ENCODE data around the gene TMEM63C.
A peak's percentile ranks its signal among the peaks of the same experiment; 100 is the strongest.

TMEM63C gene

DNA sequence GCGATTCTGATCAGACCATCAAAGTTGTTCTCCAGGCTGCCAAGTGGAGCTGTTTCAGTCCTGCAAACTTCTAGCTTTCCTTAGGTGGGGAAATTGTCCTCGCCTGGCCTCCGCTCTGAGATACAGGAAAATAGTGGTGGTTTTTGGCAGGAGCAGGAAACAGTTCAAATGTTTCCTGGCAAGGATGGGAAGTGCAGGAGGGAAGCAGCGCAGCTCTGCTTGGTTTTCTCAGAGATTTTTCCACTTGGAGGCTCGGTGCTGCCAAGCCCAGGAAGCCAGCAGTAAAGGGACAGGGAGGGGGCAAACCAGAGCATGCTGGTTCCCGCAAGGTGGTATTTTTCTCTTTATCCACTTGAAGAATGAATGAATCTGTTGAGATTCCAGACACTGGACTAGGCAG is 17.0 kb downstream of the TMEM63C start:
- DNase-seq (ENCODE audit: low read depth in 2 of 2), result no peak

GRCh38 chr14:77199590-77199989 is 18.0 kb downstream of the TMEM63C start:
- DNase-seq (ENCODE audit: low read depth in 2 of 2), result no peak

- no peak for DNase-seq (ENCODE audit: low read depth in 2 of 2)
Observed at GRCh38 chr14:77200406-77200985, 18.9 kb downstream of the TMEM63C start.

- DNase-seq (ENCODE audit: low read depth in 2 of 2), result no peak
Observed at GRCh38 chr14:77201696-77202095, 20.1 kb downstream of the TMEM63C start.

- no peak for DNase-seq (ENCODE audit: low read depth in 2 of 2)
Observed at GRCh38 chr14:77203611-77204458, 22.2 kb downstream of the TMEM63C start.

DNA sequence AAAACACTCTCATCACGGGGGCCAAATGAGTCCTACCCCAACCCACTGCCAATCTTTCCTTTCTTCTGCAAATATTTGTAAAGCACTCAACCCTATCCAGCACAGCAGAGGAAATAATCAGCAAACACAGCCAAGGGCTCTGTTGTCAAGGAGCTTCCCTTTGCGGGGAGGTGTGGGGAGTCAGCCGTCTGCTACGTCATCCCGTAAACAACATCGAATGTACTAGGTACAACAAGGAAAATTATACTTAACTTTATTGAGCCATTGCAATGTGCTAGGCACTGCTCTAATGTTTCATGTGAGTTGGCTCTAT is 22.8 kb downstream of the TMEM63C start:
- no peak for DNase-seq (ENCODE audit: low read depth in 2 of 2)

DNA sequence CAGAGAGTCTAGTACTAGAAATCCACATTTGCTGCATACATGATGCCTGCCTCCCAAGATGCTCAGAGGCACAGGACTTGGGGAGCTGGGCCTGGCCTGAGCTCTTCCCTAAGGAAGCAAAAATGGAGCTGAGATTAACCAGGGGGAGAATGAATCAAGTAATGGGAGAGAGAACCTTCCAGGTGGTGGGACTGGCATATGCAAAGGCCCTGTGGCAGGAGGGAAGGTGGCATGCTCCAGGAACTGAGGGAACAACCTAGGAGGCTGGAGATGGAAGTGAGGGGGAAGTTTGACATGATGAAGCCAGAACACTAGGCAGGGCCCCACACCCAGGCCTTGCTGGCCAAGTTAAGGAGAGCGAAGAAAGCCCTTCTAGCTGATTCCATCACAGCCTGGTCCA is 23.3 kb downstream of the TMEM63C start:
- DNase-seq (ENCODE audit: low read depth in 2 of 2), result no peak

DNA sequence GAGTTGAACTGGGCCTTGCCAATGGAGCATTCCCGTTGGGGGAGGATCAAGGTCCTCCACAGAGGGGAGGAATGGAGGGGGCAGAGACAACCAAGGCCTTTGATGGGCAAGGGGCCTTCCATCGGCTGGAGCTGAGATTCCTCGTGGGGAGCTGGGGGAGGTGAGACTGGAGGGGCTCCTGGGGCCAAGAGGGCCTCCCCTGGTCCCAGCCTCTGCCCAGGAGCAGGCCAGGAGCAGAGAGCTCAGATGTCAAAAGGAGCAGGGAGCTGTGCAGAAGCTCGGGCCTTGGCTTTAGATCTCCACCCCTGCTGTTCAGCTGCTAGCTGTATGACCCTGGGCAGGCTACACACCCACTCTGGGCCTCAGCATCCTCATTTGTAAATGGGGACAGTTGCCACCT is 24.0 kb downstream of the TMEM63C start:
- no peak for DNase-seq (ENCODE audit: low read depth in 2 of 2)

DNA sequence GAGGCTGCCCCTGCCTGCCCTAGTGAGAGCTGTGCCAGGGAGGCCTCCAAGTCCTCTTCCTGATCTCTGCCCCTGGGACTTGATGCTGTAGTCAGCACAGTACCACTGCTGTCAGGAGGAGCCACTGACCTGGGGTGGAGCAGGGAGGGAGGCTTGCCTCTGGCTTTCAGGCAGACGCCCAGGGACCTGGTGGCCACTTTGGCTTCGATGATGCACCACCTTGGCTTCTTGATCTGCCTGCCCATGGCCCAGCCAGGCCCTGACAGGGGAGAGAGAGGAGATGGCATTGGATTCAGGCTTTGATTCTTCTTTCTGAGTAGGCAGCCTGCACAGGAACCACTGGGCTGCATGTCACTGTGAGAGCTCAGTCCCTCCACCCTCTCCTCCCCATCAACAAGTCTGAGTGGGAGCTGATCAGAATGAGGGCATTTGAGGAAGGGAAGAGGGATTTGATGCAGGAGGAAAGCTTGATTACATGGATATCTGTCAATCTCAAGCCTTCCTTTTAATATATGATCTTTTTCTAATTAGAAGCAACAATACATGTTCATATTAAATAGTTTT is 24.7 kb downstream of the TMEM63C start:
- no peak for DNase-seq (ENCODE audit: low read depth in 2 of 2)

DNA sequence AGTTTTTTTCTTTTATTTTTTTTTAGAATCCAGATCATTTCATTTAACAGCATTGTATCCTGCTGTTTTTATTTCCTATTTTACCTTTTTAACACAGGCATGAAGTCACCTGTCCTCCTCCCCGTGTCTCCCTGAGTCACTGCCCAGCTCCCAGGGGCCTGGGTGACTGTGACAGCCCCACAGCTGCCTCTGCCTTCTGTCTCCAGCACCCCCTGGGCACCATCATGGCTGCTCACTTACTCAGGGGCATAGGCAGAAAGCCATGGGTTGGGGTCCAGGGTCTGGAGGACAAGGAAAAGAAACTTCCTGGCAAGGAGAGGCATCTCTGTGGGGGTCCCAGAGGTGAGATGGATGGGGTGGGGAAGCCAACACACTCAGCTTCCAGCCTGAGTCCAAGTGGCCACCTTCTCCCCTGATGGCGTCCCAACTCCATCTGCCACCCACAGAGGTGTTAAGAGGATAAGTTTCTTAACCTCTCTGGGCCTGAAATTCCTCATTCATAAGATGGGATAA is 25.3 kb downstream of the TMEM63C start:
- no peak for DNase-seq (ENCODE audit: low read depth in 2 of 2)

GRCh38 chr14:77208291-77208978 is 26.8 kb downstream of the TMEM63C start:
- peak; percentile 19 to 45 for DNase-seq (ENCODE audit: low read depth in 2 of 2)

DNA sequence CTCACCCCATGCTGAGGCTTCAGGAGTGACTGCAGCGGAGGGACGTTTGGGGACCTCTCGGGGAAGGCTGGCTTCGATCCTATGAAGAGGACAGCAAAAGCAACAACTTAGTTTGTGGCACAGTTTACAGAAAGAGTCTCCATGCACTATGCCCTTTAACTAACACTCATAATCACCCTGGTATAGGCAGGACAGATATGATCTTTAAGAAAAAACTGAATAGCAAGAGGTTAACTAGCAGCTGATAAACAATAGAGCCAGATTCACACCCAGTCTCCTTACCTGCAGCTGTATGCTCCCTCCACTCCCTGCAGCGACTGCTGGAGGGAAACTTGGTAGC is 27.4 kb downstream of the TMEM63C start:
- DNase-seq (ENCODE audit: low read depth in 2 of 2), result no peak

DNA sequence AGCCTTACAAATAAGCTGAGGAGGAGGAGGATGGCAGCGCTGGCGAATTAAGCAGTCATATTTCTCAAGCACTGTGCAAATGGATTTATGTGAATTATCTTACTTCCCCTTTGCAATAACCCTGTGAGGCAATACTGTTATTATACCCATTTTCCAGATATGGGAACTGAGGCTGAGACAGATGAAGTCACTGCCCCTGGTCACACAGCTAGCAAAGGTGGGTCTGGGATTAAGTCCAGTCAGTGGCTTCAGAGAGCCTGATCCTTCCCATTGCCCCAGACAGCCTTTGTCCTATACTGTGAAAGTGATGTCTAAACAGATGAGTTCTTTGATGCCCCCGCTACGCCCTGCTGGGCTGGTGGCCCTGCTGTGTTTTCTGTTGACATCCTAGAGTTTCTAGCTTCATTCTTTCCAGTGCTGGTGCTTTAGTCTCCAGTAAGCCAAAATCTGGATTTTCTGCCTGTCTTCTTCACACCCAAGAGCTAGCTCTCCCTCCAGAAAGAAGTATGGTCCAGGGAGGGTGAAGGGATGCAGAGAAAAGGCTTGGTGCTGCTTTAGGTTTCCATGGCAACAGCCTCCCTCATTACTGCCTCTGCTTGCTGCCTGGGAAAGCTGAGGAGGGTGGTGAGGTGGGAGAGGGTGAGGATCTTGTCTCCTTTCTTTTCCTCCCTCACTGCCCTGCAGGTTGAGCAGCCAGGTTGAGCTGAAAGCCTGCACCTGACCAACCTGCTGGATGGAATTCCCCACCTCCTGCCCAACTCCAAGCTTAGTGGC is 30.7 kb downstream of the TMEM63C start:
- no peak for DNase-seq (ENCODE audit: low read depth in 2 of 2)

GRCh38 chr14:77212943-77213678 is 31.5 kb downstream of the TMEM63C start:
- DNase-seq (ENCODE audit: low read depth in 2 of 2), result peak in 1 of 2 donors; percentile 9

GRCh38 chr14:77213679-77214016 is 32.0 kb downstream of the TMEM63C start:
- DNase-seq (ENCODE audit: low read depth in 2 of 2), result no peak

DNA sequence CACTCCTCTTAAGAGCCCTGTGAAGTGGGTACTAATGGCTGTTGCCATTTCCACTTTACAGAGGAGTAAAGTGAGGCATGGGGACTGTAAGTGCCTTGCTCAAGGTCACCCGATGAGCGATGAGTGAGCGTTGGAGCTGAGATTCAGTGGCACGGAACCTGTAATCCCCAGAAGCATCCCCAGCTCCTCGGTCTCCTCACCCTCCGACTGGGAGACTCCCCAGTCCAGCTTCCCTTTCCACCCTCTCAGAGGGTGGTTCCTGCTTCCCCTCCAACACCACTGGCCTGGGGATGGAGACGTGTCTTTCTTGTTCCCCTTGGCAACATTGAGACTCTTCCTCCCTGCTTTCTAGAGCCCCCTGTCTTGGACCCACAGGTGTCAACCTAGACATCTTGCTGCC is 32.6 kb downstream of the TMEM63C start:
- no peak for DNase-seq (ENCODE audit: low read depth in 2 of 2)

DNA sequence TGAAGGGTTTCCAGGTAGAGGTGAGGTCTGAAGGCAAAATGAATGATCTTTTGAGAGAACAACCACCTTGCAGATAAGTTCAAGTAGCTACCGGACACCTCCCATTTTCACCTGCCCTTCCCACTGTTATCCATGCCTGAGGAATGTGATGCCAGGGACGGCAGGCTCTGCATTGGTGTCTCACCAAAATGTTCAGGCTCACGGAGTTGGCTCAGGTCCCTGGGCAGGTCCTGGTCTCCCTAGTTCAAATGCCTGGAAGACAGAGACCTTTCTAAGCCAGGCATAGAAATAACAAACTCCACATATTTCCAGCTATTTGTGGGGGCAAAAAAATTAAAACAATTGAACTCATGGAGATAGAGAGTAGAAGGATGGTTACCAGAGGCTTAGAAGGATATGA is 36.0 kb downstream of the TMEM63C start:
- no peak for DNase-seq (ENCODE audit: low read depth in 2 of 2)

GRCh38 chr14:77219591-77219990 is 38.0 kb downstream of the TMEM63C start:
- no peak for DNase-seq (ENCODE audit: low read depth in 2 of 2)

GRCh38 chr14:77220246-77221017 is 38.8 kb downstream of the TMEM63C start:
- DNase-seq (ENCODE audit: low read depth in 2 of 2), result no peak

DNA sequence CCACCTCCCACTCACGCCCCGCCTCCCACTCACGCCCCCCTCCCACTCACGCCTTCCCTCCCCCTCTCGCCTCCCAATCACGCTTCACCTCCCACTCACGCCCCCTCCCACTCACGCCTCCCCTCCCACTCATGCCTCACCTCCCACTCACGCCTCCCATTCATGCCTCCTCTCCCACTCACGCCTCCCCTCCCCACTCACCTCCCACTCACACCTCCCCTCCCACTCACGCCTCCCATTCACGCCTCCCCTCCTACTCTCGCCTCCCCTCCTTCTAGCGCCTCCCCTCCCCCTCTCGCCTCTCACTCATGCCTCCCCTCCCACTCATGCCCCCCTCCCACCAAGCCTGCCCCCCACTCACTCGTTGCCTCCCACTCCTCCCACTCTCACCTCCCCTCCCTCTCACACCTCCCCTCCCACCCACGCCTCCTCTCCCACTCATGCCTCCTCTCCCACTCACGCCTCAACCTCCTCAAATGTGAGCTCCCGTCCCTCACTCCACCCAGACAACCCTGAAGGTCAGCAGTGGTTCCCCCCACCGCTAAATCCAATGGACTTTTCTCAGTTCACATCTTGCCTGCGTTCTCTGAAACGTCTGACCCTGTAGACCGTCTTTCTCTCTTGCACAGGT is 39.8 kb downstream of the TMEM63C start:
- no peak for DNase-seq (ENCODE audit: low read depth in 2 of 2)

Measured in stimulated activated CD4-positive, alpha-beta T cell treated with anti-CD3 and anti-CD28 coated beads, Interleukin-1b, Interleukin-23, amount 100 ng/mL, for 4 hours (primary cell).